ENCODE measurements around the gene PTH1R.
A peak's percentile ranks its signal among the peaks of the same experiment; 100 is the strongest.

PTH1R gene

DNA sequence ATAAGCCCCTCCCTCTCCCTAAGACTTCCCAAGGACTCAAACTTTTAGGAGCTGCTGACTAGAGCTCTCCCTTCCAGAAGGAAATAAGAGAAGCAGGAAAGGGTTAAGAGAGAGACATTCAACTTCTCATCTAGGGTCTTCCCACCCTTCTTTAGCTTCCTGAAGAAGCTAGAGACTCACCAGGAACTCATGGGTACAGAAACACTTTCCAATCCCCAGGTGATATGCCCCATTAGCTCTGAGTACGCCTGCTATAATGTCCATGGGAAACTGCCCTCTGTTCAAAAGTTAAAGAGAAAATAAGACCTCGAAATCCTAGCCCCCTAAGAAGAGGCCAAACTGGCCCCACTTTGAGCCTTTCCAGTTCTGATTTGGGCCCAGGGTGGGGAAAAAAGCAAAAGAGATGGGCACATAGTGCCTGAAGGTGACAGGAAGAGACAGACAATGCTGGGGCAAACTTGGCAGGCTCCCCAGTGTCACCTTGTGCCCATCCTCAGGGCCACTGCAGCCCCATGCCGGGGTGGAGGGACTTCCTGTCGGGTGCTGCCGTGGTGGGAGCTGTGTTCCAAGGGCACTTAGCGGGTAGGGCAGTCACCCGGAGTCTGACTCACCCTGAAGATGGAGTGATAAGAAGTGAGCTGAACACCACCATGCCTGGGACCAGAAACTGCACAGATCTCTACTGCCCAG lies 69.5 kb downstream of the PTH1R start:
- DNase-seq (ENCODE audit: low spot score) = no peak

DNA sequence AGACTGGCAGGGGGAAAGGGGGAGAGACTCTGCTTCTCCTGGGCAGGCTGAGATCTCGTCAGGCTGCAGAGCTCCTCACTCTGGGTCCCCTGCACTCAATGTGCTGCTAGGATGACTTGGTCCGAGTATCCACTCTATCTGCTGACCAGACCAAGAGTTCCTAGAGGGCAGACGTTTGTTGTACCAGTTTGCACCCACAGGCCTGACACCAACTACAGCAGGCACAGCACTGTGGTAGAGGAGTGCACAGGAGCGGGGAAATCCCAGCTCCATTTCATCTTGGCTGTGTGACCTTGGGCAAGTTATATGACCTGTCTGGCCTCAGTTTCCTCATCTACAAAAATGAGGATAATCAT lies 70.0 kb downstream of the PTH1R start:
- DNase-seq (ENCODE audit: low spot score) = no peak

DNA sequence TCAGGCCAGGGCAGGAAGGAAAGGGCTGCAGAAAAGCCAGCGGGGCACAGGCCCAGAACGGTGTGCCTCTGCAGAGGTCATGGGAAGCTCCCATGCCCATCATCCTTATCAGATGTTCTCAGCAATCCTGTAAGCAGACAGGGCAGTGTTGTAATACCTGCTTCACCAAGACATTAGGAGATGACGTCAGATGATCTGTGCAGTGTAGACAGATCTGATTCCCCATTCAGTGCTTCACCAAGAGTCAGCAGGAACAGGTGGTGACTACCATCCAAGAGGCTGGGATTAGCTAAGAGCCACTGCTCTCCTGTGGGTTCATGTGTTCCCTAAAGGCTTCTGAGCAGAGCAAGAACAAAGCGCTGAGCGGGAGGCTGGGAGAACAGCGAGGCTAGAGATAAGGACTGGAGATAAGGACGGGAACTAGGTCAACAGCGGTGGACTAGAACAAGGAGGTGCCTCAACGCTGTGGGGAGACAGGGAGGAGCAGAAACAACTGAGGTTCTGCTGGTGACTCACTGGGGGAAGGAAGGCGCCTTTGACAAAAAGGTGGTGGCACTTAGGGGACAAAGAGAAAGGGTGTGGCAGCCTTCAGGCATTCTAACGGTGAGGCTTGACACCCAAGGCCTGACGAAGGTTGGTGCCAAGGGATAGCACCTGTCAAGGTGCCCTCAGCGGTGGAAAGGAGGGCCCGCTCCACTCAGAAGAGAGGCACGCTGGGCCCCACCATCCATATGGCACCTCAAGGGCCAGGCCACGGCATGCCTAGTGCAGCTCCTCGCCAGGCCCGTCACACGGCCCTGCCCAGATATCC lies 70.7 kb downstream of the PTH1R start:
- DNase-seq (ENCODE audit: low spot score) = peak; percentile 40

DNA sequence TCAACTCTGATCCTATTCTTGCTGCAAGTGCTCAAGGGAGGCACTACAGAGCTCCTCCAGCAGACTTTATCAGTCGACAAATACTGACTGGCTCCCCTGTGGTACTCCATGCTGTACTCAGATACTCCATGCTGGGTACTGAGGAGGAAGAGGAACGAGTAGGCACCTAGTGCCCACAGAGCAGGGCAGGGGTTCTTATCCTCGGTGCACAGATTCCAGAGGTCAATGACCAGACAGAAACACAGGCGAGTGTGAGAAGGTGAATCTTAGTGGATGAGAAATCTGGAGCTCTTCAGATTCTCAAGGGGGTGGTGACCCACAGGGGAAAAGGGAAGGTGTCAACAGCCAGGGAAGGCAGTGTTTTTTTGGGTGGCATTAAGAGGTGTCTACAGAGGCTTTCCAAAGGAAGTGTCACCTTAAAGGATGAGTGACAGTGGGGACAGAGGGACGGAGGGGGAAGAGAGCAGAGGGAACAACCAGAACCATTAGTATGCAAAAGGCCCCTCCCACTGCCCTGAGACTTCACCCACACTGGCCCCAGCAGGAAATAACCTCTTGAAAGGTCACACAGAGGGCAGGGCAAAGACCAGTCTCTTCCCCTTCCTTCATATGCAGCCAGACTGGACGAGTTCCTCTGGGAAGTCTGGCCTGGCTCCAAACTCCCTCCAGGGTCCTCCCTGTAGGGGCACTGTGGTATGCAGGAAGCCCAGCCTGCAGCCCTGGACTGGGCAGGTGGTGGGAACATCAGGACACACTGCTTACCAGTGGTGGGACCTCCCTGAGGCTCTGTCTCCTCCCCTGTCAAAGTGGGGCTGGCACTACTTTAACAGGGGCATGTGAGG lies 71.5 kb downstream of the PTH1R start:
- no peak for DNase-seq (ENCODE audit: low spot score)

DNA sequence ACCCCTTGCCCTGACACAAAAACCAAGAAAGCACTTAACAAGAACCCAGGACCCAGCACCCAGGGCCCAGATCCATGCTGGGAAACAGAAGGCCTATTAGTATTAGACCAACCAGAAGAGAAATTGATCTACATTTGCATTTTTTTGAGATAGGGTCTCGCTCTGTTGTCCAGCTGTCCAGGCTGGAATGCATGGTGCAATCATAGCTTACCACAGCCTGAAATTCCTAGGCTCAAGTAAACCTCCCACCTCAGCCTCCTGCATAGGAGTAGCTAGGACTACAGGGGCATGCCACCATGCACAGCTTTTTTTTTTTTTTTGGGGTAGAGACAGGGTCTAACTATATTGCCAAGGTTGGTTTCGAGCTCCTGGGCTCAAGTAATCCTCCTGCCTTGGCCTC lies 72.7 kb downstream of the PTH1R start:
- no peak for DNase-seq (ENCODE audit: low spot score)

DNA sequence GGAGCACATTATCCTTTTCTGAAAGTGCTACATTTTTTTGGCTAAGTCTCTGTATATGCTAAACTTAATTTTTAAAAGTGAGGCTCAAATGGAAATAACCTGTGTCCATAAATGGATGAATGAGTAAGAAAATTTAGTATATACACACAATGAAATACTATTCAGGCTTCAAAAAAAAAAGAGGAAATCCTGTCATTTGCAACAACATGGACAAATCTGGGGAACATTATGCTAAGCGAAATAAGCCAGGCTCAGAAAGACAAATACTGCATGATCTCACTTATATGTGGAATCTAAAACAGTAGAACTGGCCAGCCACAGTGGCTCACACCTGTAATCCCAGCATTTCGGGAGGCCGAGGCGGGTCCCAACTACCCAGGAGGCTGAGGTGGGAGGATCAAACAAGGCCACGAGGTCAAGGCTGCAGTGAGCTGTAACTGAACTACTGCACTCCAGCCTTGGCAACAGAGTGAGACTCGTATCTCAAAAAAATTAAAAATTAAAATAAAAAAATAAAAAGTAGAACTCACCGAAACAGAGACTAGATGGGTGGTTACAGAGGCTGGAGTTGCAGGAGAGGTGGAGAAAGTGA lies 73.2 kb downstream of the PTH1R start:
- DNase-seq (ENCODE audit: low spot score) = no peak

DNA sequence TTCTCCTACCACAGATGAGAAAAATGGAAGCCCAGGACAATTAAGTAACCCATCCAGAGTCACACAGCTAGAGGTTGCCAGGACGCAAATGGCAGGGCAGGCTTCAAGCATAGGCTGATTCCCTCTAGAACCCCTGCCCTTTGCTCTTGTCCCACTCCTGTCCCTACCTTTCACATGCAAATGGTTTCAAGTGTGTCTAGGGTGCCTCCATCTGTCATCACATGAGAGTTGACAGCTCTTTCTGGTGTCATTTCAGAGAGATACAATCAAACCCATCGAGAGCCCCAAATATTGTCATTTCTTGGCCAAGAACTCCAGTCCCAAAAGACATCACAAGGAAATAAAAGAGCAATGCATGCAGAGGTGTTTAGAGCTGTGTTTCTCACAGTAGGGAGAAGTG lies 75.3 kb downstream of the PTH1R start:
- DNase-seq (ENCODE audit: low spot score) = no peak
